Liver (tissue), 9 donors: Measurements from ENCODE around the gene B4GALT4. TPM values are rescaled to one million over a fixed set of nuclear protein-coding genes. Genes with fewer than 3 reads are reported as not detected.

Experiments used
- DNase-seq: peaks from one replicate; pipeline ENCODE4 v3.0.0-alpha.2; 2017; ENCODE audit warnings: low spot score
- H3K27ac ChIP-seq, 2 donors: one replicate each; pipeline ENCODE4 v1.7.0; 2013; ENCODE audit warnings: inconsistent platforms in 2 of 2, low read length in 2 of 2, control low read depth in 1 of 2, low read depth in 1 of 2, mild to moderate bottlenecking in 1 of 2
- H3K27me3 ChIP-seq, 4 donors: one replicate each; pipeline versions ENCODE4 v1.6.1 to v1.7.0; 2013; ENCODE audit warnings: low read length in 3 of 4, inconsistent platforms in 1 of 4, mild to moderate bottlenecking in 1 of 4, moderate library complexity in 1 of 4; ENCODE audit not compliant: control insufficient read depth in 4 of 4, insufficient read depth in 4 of 4
- H3K36me3 ChIP-seq, 4 donors: one replicate each; pipeline versions ENCODE4 v1.6.1 to v1.7.0; 2013; ENCODE audit warnings: low read length in 3 of 4, mild to moderate bottlenecking in 3 of 4, low read depth in 1 of 4, moderate library complexity in 1 of 4; ENCODE audit not compliant: control insufficient read depth in 4 of 4, insufficient read depth in 3 of 4
- H3K4me1 ChIP-seq, 4 donors: one replicate each; pipeline versions ENCODE4 v1.6.1 to v1.7.0; 2013; ENCODE audit warnings: low read length in 3 of 4, mild to moderate bottlenecking in 3 of 4, moderate library complexity in 1 of 4; ENCODE audit not compliant: control insufficient read depth in 4 of 4, insufficient read depth in 4 of 4
- H3K4me3 ChIP-seq, 3 donors: one replicate each; pipeline versions ENCODE4 v1.6.1 to v1.7.0; 2013; ENCODE audit warnings: low read length in 3 of 3, control low read depth in 1 of 3, low read depth in 1 of 3, mild to moderate bottlenecking in 1 of 3
- H3K9ac ChIP-seq, 2 donors: one replicate each; pipeline ENCODE4 v1.7.0; 2013; ENCODE audit warnings: low read length in 2 of 2, mild to moderate bottlenecking in 2 of 2, moderate library complexity in 2 of 2, control low read depth in 1 of 2, low read depth in 1 of 2
- H3K9me3 ChIP-seq, 4 donors: one replicate each; pipeline versions ENCODE4 v1.6.1 to v1.7.0; 2013; ENCODE audit warnings: low read length in 3 of 4; ENCODE audit not compliant: control insufficient read depth in 4 of 4
- EGR1 ChIP-seq, 2 donors: IDR thresholded peaks; 2 replicates each; pipeline ENCODE4 v1.6.1; 2016 to 2018; ENCODE audit warnings: antibody characterized with exemption in 2 of 2, low read depth in 2 of 2
- FOXA2 ChIP-seq: IDR thresholded peaks from 2 replicates; pipeline ENCODE4 v1.6.1; 2016; ENCODE audit warnings: antibody characterized with exemption
- GABPA ChIP-seq, 2 donors: IDR thresholded peaks in 1 of 2; conservative IDR thresholded peaks in 1 of 2; 2 replicates each; pipeline ENCODE4 v1.6.1; 2016; ENCODE audit warnings: antibody characterized with exemption in 2 of 2, mild to moderate bottlenecking in 1 of 2, moderate library complexity in 1 of 2
- HNF4A ChIP-seq, 2 donors: conservative IDR thresholded peaks; 2 replicates each; pipeline ENCODE4 v1.6.1; 2016; ENCODE audit warnings: antibody characterized with exemption in 2 of 2, mild to moderate bottlenecking in 2 of 2
- HNF4G ChIP-seq: IDR thresholded peaks from 2 replicates; pipeline ENCODE4 v1.6.1; 2016; ENCODE audit warnings: antibody characterized with exemption
- JUND ChIP-seq, 2 donors: IDR thresholded peaks; 2 replicates each; pipeline ENCODE4 v1.6.1; 2016; ENCODE audit warnings: antibody characterized with exemption in 2 of 2
- MAX ChIP-seq: IDR thresholded peaks from 2 replicates; pipeline ENCODE4 v1.6.1; 2016; ENCODE audit warnings: antibody characterized with exemption
- NR2F2 ChIP-seq: IDR thresholded peaks from 2 replicates; pipeline ENCODE4 v1.6.1; 2016; ENCODE audit warnings: antibody characterized with exemption
- RAD21 ChIP-seq, 2 donors: IDR thresholded peaks; 2 replicates each; pipeline ENCODE4 v1.6.1; 2016; ENCODE audit warnings: antibody characterized with exemption in 2 of 2, mild to moderate bottlenecking in 2 of 2
- RXRA ChIP-seq, 2 donors: IDR thresholded peaks; 2 replicates each; pipeline ENCODE4 v1.6.1; 2017 to 2018; ENCODE audit warnings: antibody characterized with exemption in 2 of 2, mild to moderate bottlenecking in 1 of 2
- SP1 ChIP-seq: IDR thresholded peaks from 2 replicates; pipeline ENCODE4 v1.6.1; 2018; ENCODE audit warnings: antibody characterized with exemption, mild to moderate bottlenecking
- TAF1 ChIP-seq: conservative IDR thresholded peaks from 2 replicates; pipeline ENCODE4 v1.6.1; 2016; ENCODE audit warnings: antibody characterized with exemption, mild to moderate bottlenecking
- YY1 ChIP-seq: IDR thresholded peaks from 2 replicates; pipeline ENCODE4 v1.6.1; 2016; ENCODE audit warnings: antibody characterized with exemption, mild to moderate bottlenecking
- ZBTB33 ChIP-seq: IDR thresholded peaks from 2 replicates; pipeline ENCODE4 v1.6.1; 2016; ENCODE audit warnings: antibody characterized with exemption
- WGBS: extraction: QIAGEN DNeasy Blood & Tissue Kit; methylation state at CpG from one replicate; pipeline ENCODE4 v1.1.7; 2013; 5-methylcytosine and 5-hydroxymethylcytosine counted together
- polyA plus RNA-seq, 2 donors: library from polyadenylated mRNA; stranded (reverse) in 1 of 2; unstranded in 1 of 2; fragments of 200-250 nt in 1 of 2; fragments of >200 nt in 1 of 2; fragmentation: Nextera tagmentation in 1 of 2; extraction: Ambion mirVana in 1 of 2; gene quantifications; one replicate each; pipeline versions ENCODE4 v1.2.1 to v1.2.3, GENCODE V29; 2013 to 2015
- total RNA-seq, 2 donors: library from RNA; depleted of rRNA; stranded (reverse); fragments of >200 nt; gene quantifications; one replicate each; pipeline ENCODE4 v1.2.3, GENCODE V29; 2014
- TF ChIP-seq, protein P1 (sequence below): IDR thresholded peaks from 2 replicates; pipeline ENCODE4 v1.6.1; 2016; ENCODE audit warnings: antibody characterized with exemption, mild to moderate bottlenecking
- donor health status: healthy.
- donor health status: healthy.
- donor health status: healthy.
- donor health status: healthy.
- donor health status: healthy.

The B4GALT4 gene
- total and polyA plus RNA-seq, 4 donors: 9.3 to 14.6 (median 10.5) TPM

DNA sequence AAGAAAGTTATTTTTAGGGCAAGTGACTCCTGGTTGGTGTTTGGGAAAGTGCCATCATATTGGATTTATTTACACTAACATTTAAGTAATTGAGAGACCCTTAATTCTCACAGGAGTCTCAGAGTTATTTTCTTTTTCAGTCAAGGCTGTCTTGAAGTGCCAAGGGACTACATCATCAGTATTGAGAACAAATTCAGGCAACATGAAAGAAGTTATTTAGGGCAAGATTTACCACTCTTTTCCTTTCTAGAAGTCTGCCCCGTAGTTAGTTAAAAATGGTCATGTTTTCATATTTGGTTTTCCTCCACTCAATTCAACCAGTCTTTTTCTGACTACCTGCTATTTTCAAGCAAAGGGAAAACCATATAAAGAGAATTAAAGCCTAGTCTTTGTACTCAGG is 6.1 kb downstream of the B4GALT4 start:
- no peak for DNase-seq
- H3K4me1 ChIP-seq: peaks cover 0 to 11% (median 6%) of the 10 kb centered on the region in 4 donors
- no peak overlapping the region for H3K9ac ChIP-seq
- no peak overlapping the region for H3K4me3 ChIP-seq
- H3K27me3 ChIP-seq: no peaks in the 10 kb centered on the region
- no peaks in the 10 kb centered on the region for H3K9me3 ChIP-seq
- TF ChIP-seq, protein P1, sequence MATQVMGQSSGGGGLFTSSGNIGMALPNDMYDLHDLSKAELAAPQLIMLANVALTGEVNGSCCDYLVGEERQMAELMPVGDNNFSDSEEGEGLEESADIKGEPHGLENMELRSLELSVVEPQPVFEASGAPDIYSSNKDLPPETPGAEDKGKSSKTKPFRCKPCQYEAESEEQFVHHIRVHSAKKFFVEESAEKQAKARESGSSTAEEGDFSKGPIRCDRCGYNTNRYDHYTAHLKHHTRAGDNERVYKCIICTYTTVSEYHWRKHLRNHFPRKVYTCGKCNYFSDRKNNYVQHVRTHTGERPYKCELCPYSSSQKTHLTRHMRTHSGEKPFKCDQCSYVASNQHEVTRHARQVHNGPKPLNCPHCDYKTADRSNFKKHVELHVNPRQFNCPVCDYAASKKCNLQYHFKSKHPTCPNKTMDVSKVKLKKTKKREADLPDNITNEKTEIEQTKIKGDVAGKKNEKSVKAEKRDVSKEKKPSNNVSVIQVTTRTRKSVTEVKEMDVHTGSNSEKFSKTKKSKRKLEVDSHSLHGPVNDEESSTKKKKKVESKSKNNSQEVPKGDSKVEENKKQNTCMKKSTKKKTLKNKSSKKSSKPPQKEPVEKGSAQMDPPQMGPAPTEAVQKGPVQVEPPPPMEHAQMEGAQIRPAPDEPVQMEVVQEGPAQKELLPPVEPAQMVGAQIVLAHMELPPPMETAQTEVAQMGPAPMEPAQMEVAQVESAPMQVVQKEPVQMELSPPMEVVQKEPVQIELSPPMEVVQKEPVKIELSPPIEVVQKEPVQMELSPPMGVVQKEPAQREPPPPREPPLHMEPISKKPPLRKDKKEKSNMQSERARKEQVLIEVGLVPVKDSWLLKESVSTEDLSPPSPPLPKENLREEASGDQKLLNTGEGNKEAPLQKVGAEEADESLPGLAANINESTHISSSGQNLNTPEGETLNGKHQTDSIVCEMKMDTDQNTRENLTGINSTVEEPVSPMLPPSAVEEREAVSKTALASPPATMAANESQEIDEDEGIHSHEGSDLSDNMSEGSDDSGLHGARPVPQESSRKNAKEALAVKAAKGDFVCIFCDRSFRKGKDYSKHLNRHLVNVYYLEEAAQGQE: no peak
- TF ChIP-seq NR2F2 (no peak), SP1 (no peak), JUND (IDR thresholded peaks at IDR 0.05) (no peak), HNF4A (conservative IDR thresholded peaks at IDR 0.05) (no peak), FOXA2 (no peak), RXRA (IDR thresholded peaks at IDR 0.05) (no peak), HNF4G (no peak), RAD21 (IDR thresholded peaks at IDR 0.05) (no peak), MAX (no peak), YY1 (no peak), GABPA (IDR thresholded peaks at IDR 0.05 in 1 of 2, conservative IDR thresholded peaks at IDR 0.05 in 1 of 2) (no peak), EGR1 (IDR thresholded peaks at IDR 0.05; ENCODE audit: low read depth in 2 of 2) (no peak), TAF1 (no peak), ZBTB33 (no peak)
- H3K27ac ChIP-seq: no peak overlapping the region
- WGBS: 97% methylated on average over 1 of the region's 1 CpG
- peaks cover 0 to 35% (median 27%) of the 10 kb centered on the region in 4 donors for H3K36me3 ChIP-seq

- Histone ChIP-seq H3K4me1 (peaks cover 0 to 2% (median 0%) of the 10 kb centered on the region in 4 donors), H3K27me3 (no peaks in the 10 kb centered on the region), H3K27ac (no peak overlapping the region), H3K4me3 (no peak overlapping the region), H3K9me3 (no peaks in the 10 kb centered on the region), H3K36me3 (peaks cover 0 to 57% (median 42%) of the 10 kb centered on the region in 4 donors), H3K9ac (no peak overlapping the region)
- TF ChIP-seq, protein P1: no peak
- TF ChIP-seq NR2F2: no peak
- no peak for TF ChIP-seq HNF4A (conservative IDR thresholded peaks at IDR 0.05)
- no peak for TF ChIP-seq EGR1 (IDR thresholded peaks at IDR 0.05; ENCODE audit: low read depth in 2 of 2)
- no peak for TF ChIP-seq RXRA (IDR thresholded peaks at IDR 0.05)
- TF ChIP-seq ZBTB33: no peak
- TF ChIP-seq GABPA (IDR thresholded peaks at IDR 0.05 in 1 of 2, conservative IDR thresholded peaks at IDR 0.05 in 1 of 2): no peak
- TF ChIP-seq JUND (IDR thresholded peaks at IDR 0.05): no peak
- TF ChIP-seq MAX: no peak
- TF ChIP-seq RAD21 (IDR thresholded peaks at IDR 0.05): no peak
- DNase-seq: no peak
Measured at GRCh38 chr3:119230745-119231144, 9.9 kb downstream of the B4GALT4 start.
